HepG2 (cell line): ENCODE data around the gene CHCHD3. TPM values are rescaled to one million over a fixed set of nuclear protein-coding genes. Genes with fewer than 3 reads are reported as not detected.

Experiments
- CEBPB ChIP-seq: IDR thresholded peaks from 2 replicates; pipeline ENCODE4 v1.6.1; 2011; ENCODE audit warnings: low read depth, low read length, improper control_type of control experiment, borderline replicate concordance
- ETV5 ChIP-seq: IDR thresholded peaks from 2 replicates; pipeline ENCODE4 v1.6.1; 2018; ENCODE audit warnings: missing biosample characterization, missing genetic modification reagents, inconsistent platforms, borderline replicate concordance
- GPBP1L1 ChIP-seq: sonication (generic); formaldehyde crosslinking; IDR thresholded peaks from 2 replicates; pipeline ENCODE4 v1.5.0; 2020; ENCODE audit warnings: mild to moderate bottlenecking, missing genetic modification reagents
- NFAT5 ChIP-seq: sonication (generic); formaldehyde crosslinking; IDR thresholded peaks from 2 replicates; pipeline ENCODE4 v1.4.0; 2020; ENCODE audit warnings: missing genetic modification reagents
- NR1H2 ChIP-seq: sonication (generic); formaldehyde crosslinking; IDR thresholded peaks from 2 replicates; pipeline ENCODE4 v1.8.1; 2022; ENCODE audit warnings: low read depth, missing genetic modification reagents, borderline replicate concordance
- PHF21A ChIP-seq: sonication (generic); formaldehyde crosslinking; IDR thresholded peaks from 2 replicates; pipeline ENCODE4 v1.5.0; 2020; ENCODE audit warnings: mild to moderate bottlenecking, missing genetic modification reagents
- THRA ChIP-seq: sonication (generic); formaldehyde crosslinking; IDR thresholded peaks from 2 replicates; pipeline ENCODE4 v1.4.0; 2020; ENCODE audit warnings: missing genetic modification reagents, borderline replicate concordance
- ZBED4 ChIP-seq: sonication (generic); formaldehyde crosslinking; IDR thresholded peaks from 2 replicates; pipeline ENCODE4 v1.4.0; 2020; ENCODE audit warnings: missing genetic modification reagents, borderline replicate concordance
- ZNF136 ChIP-seq: sonication (generic); formaldehyde crosslinking; IDR thresholded peaks from 2 replicates; pipeline ENCODE4 v1.8.1; 2022; ENCODE audit warnings: low read depth, mild to moderate bottlenecking, moderate library complexity, missing genetic modification reagents
- ZNF207 ChIP-seq: fragments of 450-650 bp; IDR thresholded peaks from 2 replicates; pipeline ENCODE4 v1.6.1; 2016; ENCODE audit warnings: antibody characterized with exemption, borderline replicate concordance
- ZNF224 ChIP-seq: sonication (generic); formaldehyde crosslinking; IDR thresholded peaks from 2 replicates; pipeline ENCODE4 v1.5.0; 2020; ENCODE audit warnings: mild to moderate bottlenecking, missing genetic modification reagents
- polyA plus RNA-seq, 8 experiments: library from polyadenylated mRNA; depleted of rRNA in 3 of 8; stranded (reverse) in 7 of 8; unstranded in 1 of 8; fragments of >200 nt; fragmentation: Illumina TruSeq in 4 of 8; extraction: Trizol in 4 of 8; gene quantifications; 2 replicates each; pipeline versions ENCODE4 v1.2.1 to v1.2.3, GENCODE V29; 2011 to 2016; ENCODE audit warnings: low read depth in 4 of 8, missing spikeins in 1 of 8, mixed read lengths in 1 of 8; ENCODE audit not compliant: insufficient read depth in 1 of 8
- total RNA-seq, 5 experiments: library from RNA; depleted of rRNA; stranded (reverse); fragments of >200 nt; fragmentation: Illumina TruSeq; extraction: Trizol; gene quantifications; 2 replicates each; pipeline ENCODE4 v1.2.3, GENCODE V29; 2016; ENCODE audit warnings: low read depth in 1 of 5

CHCHD3 gene
- total and polyA plus RNA-seq, 2 of the 13 experiments (the other 11 are each of a cell fraction or from before 2014, with no cell fraction given), result 32.7 to 86.8 TPM

GRCh38 chr7:132779164-132779563 lies 302.7 kb downstream of the CHCHD3 start (continued):
- TF ChIP-seq NFAT5 (CRISPR knock-in tag) (no peak), ETV5 (CRISPR knock-in tag) (no peak), GPBP1L1 (CRISPR knock-in tag) (no peak), THRA (CRISPR knock-in tag) (no peak), ZNF224 (CRISPR knock-in tag) (no peak), NR1H2 (CRISPR knock-in tag) (no peak), ZBED4 (CRISPR knock-in tag) (no peak), CEBPB (no peak), ZNF207 (no peak), ZNF136 (CRISPR knock-in tag) (no peak), PHF21A (no peak)
